Heart left ventricle (tissue), 16 donors: Measurements from ENCODE around the gene YPEL2. TPM values are rescaled to one million over a fixed set of nuclear protein-coding genes. Genes with fewer than 3 reads are reported as not detected.
A peak's percentile ranks its signal among the peaks of the same experiment; 100 is the strongest.

ENCODE experiments used
- ATAC-seq, 4 donors: fragments of 200-7000 bp; cut with Tn5 transposase; one replicate each; pipeline ENCODE4 v1.9.1; 2020 to 2022; ENCODE audit warnings: moderate library complexity in 4 of 4, mild to moderate bottlenecking in 3 of 4, moderate number of reproducible peaks in 1 of 4
- DNase-seq, 5 donors: peaks; one replicate each; pipeline ENCODE4 v3.0.0-alpha.2; 2020
- H3K27ac ChIP-seq, 12 donors: fragments of 200-600 bp; sonication (generic) in 4 of 12; one replicate each; pipeline versions ENCODE4 v1.5.0 to v1.8.0; 2016 to 2022; ENCODE audit warnings: mild to moderate bottlenecking in 2 of 12
- H3K27me3 ChIP-seq, 9 donors: fragments of 200-600 bp; sonication (generic) in 2 of 9; one replicate each; pipeline versions ENCODE4 v1.5.1 to v1.8.0; 2016 to 2022; ENCODE audit warnings: mild to moderate bottlenecking in 3 of 9
- H3K36me3 ChIP-seq, 9 donors: fragments of 200-600 bp; sonication (generic) in 2 of 9; one replicate each; pipeline versions ENCODE4 v1.5.0 to v1.8.0; 2018 to 2022; ENCODE audit warnings: mild to moderate bottlenecking in 2 of 9
- H3K4me1 ChIP-seq, 12 donors: fragments of 200-600 bp; sonication (generic) in 4 of 12; one replicate each; pipeline versions ENCODE4 v1.5.0 to v1.8.0; 2016 to 2022; ENCODE audit warnings: mild to moderate bottlenecking in 3 of 12
- H3K4me3 ChIP-seq, 12 donors: fragments of 200-600 bp; sonication (generic) in 4 of 12; one replicate each; pipeline versions ENCODE4 v1.5.0 to v1.8.0; 2017 to 2022; ENCODE audit warnings: mild to moderate bottlenecking in 9 of 12, moderate library complexity in 4 of 12
- H3K9me3 ChIP-seq, 12 donors: fragments of 200-600 bp; sonication (generic) in 4 of 12; one replicate each; pipeline versions ENCODE4 v1.5.0 to v1.8.0; 2016 to 2022; ENCODE audit warnings: mild to moderate bottlenecking in 1 of 12
- POLR2A ChIP-seq, 2 donors: fragments of 450-650 bp; IDR thresholded peaks; one replicate each; pipeline ENCODE4 v1.6.1; 2017; ENCODE audit warnings: antibody characterized with exemption in 2 of 2, mild to moderate bottlenecking in 2 of 2, moderate library complexity in 2 of 2
- WGBS, 4 donors: extraction: QIAGEN DNeasy Blood & Tissue Kit in 2 of 4; methylation state at CpG; one replicate each; pipeline versions ENCODE4 v1.1.5 to v1.1.7; 2013 to 2018; 5-methylcytosine and 5-hydroxymethylcytosine counted together
- intact Hi-C, 10 donors: fragments of 100-400 bp; cut with DNase I; formaldehyde crosslinking; loops; one replicate each; pipeline versions ENCODE4 v1.11.1 to v1.14.2; 2022
- long read RNA-seq, 3 donors: library from polyadenylated mRNA; unstranded; transcript quantifications; one replicate each; pipeline ENCODE4 v2.0.0, GENCODE V29; 2020 to 2021
- polyA plus RNA-seq, 2 donors: library from polyadenylated mRNA; stranded (reverse); fragments of 200-250 nt; gene quantifications; one replicate each; pipeline ENCODE4 v1.2.3, GENCODE V29; 2013
- total RNA-seq, 9 donors: library from RNA; depleted of rRNA in 2 of 9; stranded (reverse); fragments of >200 nt in 2 of 9; fragmentation: NEBNext Ultra II Directional in 3 of 9; extraction: Animal tissue kit (Norgen Biotek cat#: 25700) in 3 of 9; gene quantifications; one replicate each; pipeline versions ENCODE4 v1.1.0 to v1.2.4, GENCODE V29; 2016 to 2023
- TF ChIP-seq, protein P1 (sequence below), 12 donors: fragments of 200-600 bp; sonication (generic) in 4 of 12; IDR thresholded peaks; one replicate each; pipeline versions ENCODE4 v1.5.0 to v1.8.0; 2018 to 2022; ENCODE audit warnings: antibody characterized with exemption in 12 of 12, mild to moderate bottlenecking in 5 of 12
- donor health status: ischemic (EF 13 %, LVEDD 7.1; RV severe dilation, severe dysfunction).
- donor health status: healthy with polysubstance abuse.
- donor health status: DM: no; HTN: yes; CAD: no.
- donor health status: DM: no; HTN: no; CAD: no.
- donor health status: ischemic (EF 25% LVEDD 6.9; RV normal size, moderate dysfunction).
- donor health status: ischemic (EF 25% LVEDD 5.7; RV mildly dilated, moderate dysfunction).
- donor health status: healthy.
- donor health status: DM: yes; HTN: yes; CAD: no.
- donor health status: ischemic (EF 35%, LVEDD 5.7; RV mildly dilated, moderate dysfunction).
- donor health status: nonischemic (EF 11% LVEDD 7.7; RV severe dilation, severe dysfunction).
- donor health status: DM: yes; HTN: yes; CAD: no.
- donor health status: PGD.
- donor health status: ischemic (EF 29% LVEDD 5.4; RV normal size, mild dysfunction).
- donor health status: nonischemic (EF 23%, LVEDD 6.1; RV moderate dilation, normal function).

YPEL2 gene, protein sequence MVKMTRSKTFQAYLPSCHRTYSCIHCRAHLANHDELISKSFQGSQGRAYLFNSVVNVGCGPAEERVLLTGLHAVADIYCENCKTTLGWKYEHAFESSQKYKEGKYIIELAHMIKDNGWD
- total RNA-seq: 10 to 100 TPM; 14.9 to 65.5 (median 40.8) TPM
- polyA plus RNA-seq: 10 to 100 TPM; 11.6 to 15.4 TPM
- long read RNA-seq, donor 1, full-length matches to known transcripts: 36 of 65 reads
- long read RNA-seq, donor 1, partial matches to known transcripts: 4 of 65 reads
- long read RNA-seq, donor 1, other reads (novel, unspliced or antisense): 25 of 65 reads
- long read RNA-seq, donor 2, full-length matches to known transcripts: 44 of 55 reads
- long read RNA-seq, donor 2, partial matches to known transcripts: 1 of 55 reads
- long read RNA-seq, donor 2, other reads (novel, unspliced or antisense): 10 of 55 reads
- long read RNA-seq, donor 3, full-length matches to known transcripts: 23 of 44 reads
- long read RNA-seq, donor 3, partial matches to known transcripts: 2 of 44 reads
- long read RNA-seq, donor 3, other reads (novel, unspliced or antisense): 19 of 44 reads

DNA sequence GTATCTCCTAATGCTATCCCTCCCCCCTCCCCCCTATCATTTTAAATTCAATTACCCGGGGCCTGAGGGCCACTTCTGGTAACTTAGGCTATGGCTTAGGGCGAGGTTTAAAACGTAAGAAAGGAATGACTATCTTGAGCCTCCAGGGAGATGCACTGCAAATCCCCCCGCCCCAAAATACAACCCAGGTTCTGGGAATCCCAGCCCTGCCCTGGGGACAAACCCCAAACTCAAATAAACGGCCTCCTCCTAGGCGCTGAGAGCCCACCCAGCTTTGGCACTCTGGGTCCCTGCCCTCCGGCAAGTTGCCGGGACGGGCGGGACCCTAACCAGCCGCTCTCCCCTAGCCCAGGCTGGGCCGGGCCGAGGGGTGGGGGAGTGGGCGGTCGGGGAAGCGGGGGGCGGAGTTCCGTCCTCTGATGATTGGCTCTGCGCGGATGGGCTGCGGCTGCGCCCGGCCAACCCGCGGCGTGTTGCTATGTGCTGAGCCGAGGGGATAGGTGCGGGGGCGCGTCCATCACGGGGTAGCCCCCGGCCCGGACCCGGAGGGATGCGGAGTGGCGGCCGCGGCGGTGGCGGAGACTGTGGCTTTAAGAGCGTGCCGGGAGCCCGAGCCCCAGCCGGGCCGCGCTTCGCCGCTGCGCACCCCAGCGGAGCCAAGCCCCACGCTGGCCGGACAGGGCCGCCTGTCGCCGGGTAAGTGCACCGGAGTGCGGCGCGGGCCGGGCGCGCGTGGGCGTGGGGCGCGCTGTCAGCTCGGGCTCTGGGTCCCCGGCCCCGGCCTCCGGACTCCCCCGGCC, at the start of gene YPEL2:
Gene YPEL2 (plus strand): TSS at position 527 of the 800 bp plus-strand sequence. CDS start 21,755 bp downstream, outside the sequence.
- TF ChIP-seq, protein P1, sequence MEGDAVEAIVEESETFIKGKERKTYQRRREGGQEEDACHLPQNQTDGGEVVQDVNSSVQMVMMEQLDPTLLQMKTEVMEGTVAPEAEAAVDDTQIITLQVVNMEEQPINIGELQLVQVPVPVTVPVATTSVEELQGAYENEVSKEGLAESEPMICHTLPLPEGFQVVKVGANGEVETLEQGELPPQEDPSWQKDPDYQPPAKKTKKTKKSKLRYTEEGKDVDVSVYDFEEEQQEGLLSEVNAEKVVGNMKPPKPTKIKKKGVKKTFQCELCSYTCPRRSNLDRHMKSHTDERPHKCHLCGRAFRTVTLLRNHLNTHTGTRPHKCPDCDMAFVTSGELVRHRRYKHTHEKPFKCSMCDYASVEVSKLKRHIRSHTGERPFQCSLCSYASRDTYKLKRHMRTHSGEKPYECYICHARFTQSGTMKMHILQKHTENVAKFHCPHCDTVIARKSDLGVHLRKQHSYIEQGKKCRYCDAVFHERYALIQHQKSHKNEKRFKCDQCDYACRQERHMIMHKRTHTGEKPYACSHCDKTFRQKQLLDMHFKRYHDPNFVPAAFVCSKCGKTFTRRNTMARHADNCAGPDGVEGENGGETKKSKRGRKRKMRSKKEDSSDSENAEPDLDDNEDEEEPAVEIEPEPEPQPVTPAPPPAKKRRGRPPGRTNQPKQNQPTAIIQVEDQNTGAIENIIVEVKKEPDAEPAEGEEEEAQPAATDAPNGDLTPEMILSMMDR (IDR thresholded peaks at IDR 0.05): no peak
- peak; percentile 88 to 97 for TF ChIP-seq POLR2A (IDR thresholded peaks at IDR 0.05)
- no peaks in the 10 kb centered on the region for H3K36me3 ChIP-seq
- DNase-seq (peak; percentile 98 to 99 (median 98)), ATAC-seq (peak; percentile 93 to 96 (median 94))
- peak within 1 kb of the TSS; percentile 75 to 99 (median 96) for H3K4me3 ChIP-seq
- no peaks in the 10 kb centered on the region for H3K27me3 ChIP-seq
- no peaks in the 10 kb centered on the region for H3K9me3 ChIP-seq
- intact Hi-C loops: loop anchor here in 8 of 10 donors (1.0 to 10.0 kb wide), 6 partner anchors 36 to 96 kb away; no protein-coding TSS in a partner anchor
- 0 to 2% (median 0%) methylated on average over 23 to 71 of the region's 71 CpGs for WGBS, 4 donors
- peaks cover 3 to 79% (median 70%) of the 10 kb centered on the region in 12 donors for H3K4me1 ChIP-seq
- H3K27ac ChIP-seq: peak within 1 kb of the TSS; percentile 89 to 100 (median 97)

DNA sequence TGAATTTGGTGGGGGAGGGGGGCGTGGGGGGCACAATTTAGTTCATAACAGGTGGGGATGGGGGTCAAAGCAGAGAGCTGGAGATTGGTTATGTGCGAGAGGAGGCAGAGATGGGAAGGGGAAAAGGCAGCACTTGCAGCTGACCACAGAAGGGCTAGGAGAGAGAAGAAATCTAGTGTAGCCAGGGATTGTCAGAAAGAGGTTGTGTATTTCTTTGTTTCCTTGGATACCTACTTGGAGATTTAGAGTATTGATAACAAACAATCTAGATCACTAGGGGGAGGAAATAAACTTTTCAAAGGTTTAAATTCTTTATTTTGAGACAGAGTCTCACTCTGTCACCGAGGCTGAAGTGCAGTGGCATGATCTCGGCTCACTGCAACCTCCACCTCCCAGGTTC, 47.1 kb upstream of the YPEL2 start:
- DNase-seq (no peak), ATAC-seq (no peak)
- TF ChIP-seq, protein P1 (IDR thresholded peaks at IDR 0.05): no peak
- no peak for TF ChIP-seq POLR2A (IDR thresholded peaks at IDR 0.05)
- 72 to 82% (median 77%) methylated on average over 4 of the region's 4 CpGs for WGBS, 4 donors
- H3K27ac ChIP-seq: no peak overlapping the region
- H3K9me3 ChIP-seq: no peaks in the 10 kb centered on the region
- intact Hi-C loops: no loop called here
- no peak overlapping the region for H3K4me3 ChIP-seq
- H3K4me1 ChIP-seq: peaks cover 0 to 23% (median 0%) of the 10 kb centered on the region in 12 donors
- no peaks in the 10 kb centered on the region for H3K36me3 ChIP-seq
- H3K27me3 ChIP-seq: no peaks in the 10 kb centered on the region

DNA sequence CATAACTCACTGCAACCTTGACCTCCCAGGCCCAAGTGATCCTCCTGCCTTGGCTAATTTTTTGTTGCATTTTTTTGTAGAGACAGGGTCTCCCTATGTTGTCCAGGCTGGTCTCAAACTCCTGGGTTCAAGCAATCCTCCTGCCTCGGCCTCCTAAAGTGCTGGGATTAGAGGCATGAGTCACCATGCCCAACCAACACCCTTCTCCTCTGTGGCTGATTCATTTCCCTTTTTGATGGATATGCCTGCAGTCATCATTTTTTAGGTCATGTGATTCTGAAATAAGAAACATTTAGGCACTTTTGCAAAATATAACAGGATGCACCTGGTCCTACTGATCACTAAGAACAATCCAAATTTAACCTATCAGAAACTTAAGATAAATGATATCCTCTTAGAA, 44.0 kb upstream of the YPEL2 start:
- no peaks in the 10 kb centered on the region for H3K36me3 ChIP-seq
- intact Hi-C loops: no loop called here
- TF ChIP-seq, protein P1 (IDR thresholded peaks at IDR 0.05): no peak
- no peak for TF ChIP-seq POLR2A (IDR thresholded peaks at IDR 0.05)
- H3K9me3 ChIP-seq: no peaks in the 10 kb centered on the region
- no peak overlapping the region for H3K4me3 ChIP-seq
- ATAC-seq (peak in 2 of 4 donors; percentile 26 to 64), DNase-seq (no peak)
- H3K27me3 ChIP-seq: no peaks in the 10 kb centered on the region
- H3K27ac ChIP-seq: peak overlapping the region in 1 of 12 donors; percentile 83
- 44 to 67% (median 53%) methylated on average over 1 of the region's 1 CpG for WGBS, 4 donors
- peaks cover 0 to 36% (median 0%) of the 10 kb centered on the region in 12 donors for H3K4me1 ChIP-seq
